SK-N-SH (cell line): ENCODE data around the gene ZNF750. TPM values are rescaled to one million over a fixed set of nuclear protein-coding genes. Genes with fewer than 3 reads are reported as not detected.

Experiments used
- CTCF ChIA-PET: fragments of 300-600, 350-600 bp; formaldehyde crosslinking; extraction: SDS; loops from one replicate; lab custom pipeline; 2021; lab: Yijun Ruan, JAX
- POLR2A ChIA-PET: fragments of 350-600 bp; sonication (Branson Sonifier 250); formaldehyde crosslinking; extraction: SDS; loops from one replicate; lab custom pipeline; 2020; ENCODE audit warnings: antibody characterized with exemption, inconsistent platforms; lab: Yijun Ruan, JAX
- DNase-seq: peaks from one replicate; pipeline ENCODE4 v3.0.0; 2012
- H2AFZ ChIP-seq: fragments of 200-600 bp; sonication (generic); 2 replicates; pipeline ENCODE4 v1.8.1; 2016; ENCODE audit warnings: antibody characterized with exemption, mild to moderate bottlenecking, low read depth
- H3F3A ChIP-seq: fragments of 200-600 bp; sonication (generic); replicated peaks from 2 replicates; pipeline ENCODE3; 2016; ENCODE audit warnings: antibody characterized with exemption, mild to moderate bottlenecking; ENCODE audit not compliant: insufficient read depth
- H3K27ac ChIP-seq, 2 experiments: fragments of 200-500 bp in 1 of 2; fragments of 200-600 bp in 1 of 2; sonication (Bioruptor generic) in 1 of 2; sonication (generic), shearing (Covaris generic) in 1 of 2; 2 replicates each; pipeline versions ENCODE4 v1.5.1 to v1.6.1; 2014 to 2016; ENCODE audit warnings: low read depth in 2 of 2, inconsistent platforms in 1 of 2, low read length in 1 of 2, mild to moderate bottlenecking in 1 of 2, mixed read lengths in 1 of 2
- H3K27me3 ChIP-seq: fragments of 200-600 bp; sonication (generic), shearing (Covaris generic); 2 replicates; pipeline ENCODE4 v1.6.1; 2016; ENCODE audit warnings: mixed run types; ENCODE audit not compliant: insufficient read depth
- H3K36me3 ChIP-seq, 2 experiments: fragments of 200-500 bp in 1 of 2; fragments of 200-600 bp in 1 of 2; sonication (Bioruptor generic) in 1 of 2; sonication (generic) in 1 of 2; replicated peaks in 1 of 2; 2 replicates each; pipeline versions ENCODE3 to v1.5.1; 2014 to 2016; ENCODE audit warnings: low read length in 1 of 2, mild to moderate bottlenecking in 1 of 2; ENCODE audit not compliant: insufficient read depth in 2 of 2, control insufficient read depth in 1 of 2
- H3K4me1 ChIP-seq, 2 experiments: fragments of 200-500 bp in 1 of 2; fragments of 200-600 bp in 1 of 2; sonication (Bioruptor generic) in 1 of 2; sonication (generic), shearing (Covaris generic) in 1 of 2; 2 replicates each; pipeline versions ENCODE4 v1.5.1 to v1.6.1; 2014 to 2016; ENCODE audit warnings: low read depth in 1 of 2, low read length in 1 of 2, mixed run types in 1 of 2; ENCODE audit not compliant: insufficient read depth in 2 of 2, control insufficient read depth in 1 of 2
- H3K4me2 ChIP-seq: fragments of 200-600 bp; sonication (generic), shearing (Covaris generic); 2 replicates; pipeline ENCODE4 v1.6.1; 2017; ENCODE audit warnings: mixed run types
- H3K4me3 ChIP-seq, 2 experiments: fragments of 200-500 bp in 1 of 2; fragments of 200-600 bp in 1 of 2; sonication (Bioruptor generic) in 1 of 2; sonication (generic), shearing (Covaris generic) in 1 of 2; 2 replicates each; pipeline versions ENCODE4 v1.5.1 to v1.8.1; 2014 to 2016; ENCODE audit warnings: low read depth in 2 of 2, inconsistent platforms in 1 of 2, low read length in 1 of 2, mild to moderate bottlenecking in 1 of 2, mixed read lengths in 1 of 2, moderate library complexity in 1 of 2
- H3K79me2 ChIP-seq: fragments of 200-600 bp; sonication (generic); 2 replicates; pipeline ENCODE4 v1.8.1; 2017; ENCODE audit warnings: mild to moderate bottlenecking; ENCODE audit not compliant: insufficient read depth
- H3K9ac ChIP-seq: fragments of 200-600 bp; sonication (generic); 2 replicates; pipeline ENCODE4 v1.6.1; 2017; ENCODE audit warnings: mixed run types
- H3K9me2 ChIP-seq: fragments of 200-600 bp; sonication (generic); 2 replicates; pipeline ENCODE4 v1.6.1; 2017; ENCODE audit warnings: mixed run types
- H3K9me3 ChIP-seq: fragments of 200-600 bp; sonication (generic); 2 replicates; pipeline ENCODE4 v1.6.1; 2017; ENCODE audit warnings: mixed run types, mild to moderate bottlenecking, moderate library complexity
- H4K20me1 ChIP-seq: fragments of 200-600 bp; sonication (generic); 2 replicates; pipeline ENCODE4 v1.6.1; 2017; ENCODE audit warnings: mild to moderate bottlenecking, mixed run types; ENCODE audit not compliant: insufficient read depth
- CHD2 ChIP-seq: fragments of 150-350 bp; IDR thresholded peaks from 2 replicates; pipeline ENCODE4 v1.6.1; 2018; ENCODE audit warnings: low read length; ENCODE audit not compliant: partially characterized antibody
- EP300 ChIP-seq, 2 experiments: IDR thresholded peaks; 2 replicates each; pipeline versions ENCODE4 v1.4.0 to v1.6.1; 2012; ENCODE audit warnings: borderline replicate concordance in 1 of 2, low read depth in 1 of 2, low read length in 1 of 2
- EZH2phosphoT487 ChIP-seq: fragments of 200-600 bp; sonication (generic); IDR thresholded peaks from 2 replicates; pipeline ENCODE4 v1.6.1; 2017; ENCODE audit warnings: low read depth, mixed run types, mild to moderate bottlenecking, antibody characterized with exemption, moderate library complexity, borderline replicate concordance
- GABPA ChIP-seq: IDR thresholded peaks from 2 replicates; pipeline ENCODE4 v1.4.0; 2012; ENCODE audit warnings: low read depth, mild to moderate bottlenecking
- NRF1 ChIP-seq: IDR thresholded peaks from 2 replicates; pipeline ENCODE4 v1.6.1; 2012; ENCODE audit warnings: low read depth, mild to moderate bottlenecking, low read length
- RCOR1 ChIP-seq: fragments of 150-350 bp; IDR thresholded peaks from 2 replicates; pipeline ENCODE4 v1.6.1; 2017; ENCODE audit warnings: antibody characterized with exemption, low read length
- REST ChIP-seq: IDR thresholded peaks from 2 replicates; pipeline ENCODE4 v1.6.1; 2012; ENCODE audit warnings: mild to moderate bottlenecking, low read depth, low read length, moderate library complexity
- RXRA ChIP-seq: IDR thresholded peaks from 2 replicates; pipeline ENCODE4 v1.4.0; 2012; ENCODE audit warnings: low read depth, mild to moderate bottlenecking, borderline replicate concordance
- SIN3A ChIP-seq: IDR thresholded peaks from 2 replicates; pipeline ENCODE4 v1.6.1; 2012; ENCODE audit warnings: low read depth, mild to moderate bottlenecking, low read length, moderate library complexity, borderline replicate concordance
- SMC3 ChIP-seq: IDR thresholded peaks from 2 replicates; pipeline ENCODE4 v1.6.1; 2012; ENCODE audit warnings: low read depth, low read length, improper control_type of control experiment
- TAF1 ChIP-seq: IDR thresholded peaks from 2 replicates; pipeline ENCODE4 v1.6.1; 2012; ENCODE audit warnings: low read depth, mild to moderate bottlenecking, low read length, moderate library complexity, borderline replicate concordance
- WGBS: methylation state at CpG from one replicate; pipeline ENCODE4 v1.1.6; 2017; ENCODE audit warnings: low lambda C conversion rate; 5-methylcytosine and 5-hydroxymethylcytosine counted together
- polyA plus RNA-seq, 3 experiments: library from polyadenylated mRNA; depleted of rRNA; stranded (reverse); fragments of >200 nt; gene quantifications; 2 replicates each; pipeline ENCODE4 v1.2.3, GENCODE V29; 2012
- TF ChIP-seq, protein P1 (sequence below): fragments of 150-350 bp; IDR thresholded peaks from 2 replicates; pipeline ENCODE4 v1.6.1; 2017; ENCODE audit warnings: antibody characterized with exemption, low read length, low read depth, borderline replicate concordance
- TF ChIP-seq, protein P2 (sequence below): fragments of 150-350 bp; IDR thresholded peaks from 2 replicates; pipeline ENCODE4 v1.6.1; 2016; ENCODE audit warnings: mild to moderate bottlenecking, low read depth, low read length

ZNF750 gene
- polyA plus RNA-seq, 1 of the 3 experiments (the other 2 are of a cell fraction): not detected

GRCh38 chr17:82851381-82851780, 11.6 kb upstream of the ZNF750 start:
- WGBS: 92% methylated on average over 11 of the region's 12 CpGs
- Histone ChIP-seq H3K4me3 (no peak overlapping the region), H3K27ac (no peak overlapping the region), H3K9me2 (no peaks in the 10 kb centered on the region), H3K9me3 (no peaks in the 10 kb centered on the region), H4K20me1 (no peaks in the 10 kb centered on the region), H3K4me2 (no peak overlapping the region), H3K36me3 (peaks cover 5 to 8% of the 10 kb centered on the region in 2 experiments), H3K4me1 (no peaks in the 10 kb centered on the region; a peak in 1 of 4 replicates), H3K27me3 (no peaks in the 10 kb centered on the region), H3F3A (no peaks in the 10 kb centered on the region), H3K79me2 (no peaks in the 10 kb centered on the region), H3K9ac (no peak overlapping the region), H2AFZ (no peak overlapping the region)
- DNase-seq: no peak
- POLR2A ChIA-PET: no interaction called here
- CTCF ChIA-PET: interaction anchor here (1.0 to 1.5 kb wide), 3 partner anchors 25 to 76 kb away, joined by 3 to 5 read pairs (median 4); no protein-coding TSS in a partner anchor
- TF ChIP-seq, protein P1, sequence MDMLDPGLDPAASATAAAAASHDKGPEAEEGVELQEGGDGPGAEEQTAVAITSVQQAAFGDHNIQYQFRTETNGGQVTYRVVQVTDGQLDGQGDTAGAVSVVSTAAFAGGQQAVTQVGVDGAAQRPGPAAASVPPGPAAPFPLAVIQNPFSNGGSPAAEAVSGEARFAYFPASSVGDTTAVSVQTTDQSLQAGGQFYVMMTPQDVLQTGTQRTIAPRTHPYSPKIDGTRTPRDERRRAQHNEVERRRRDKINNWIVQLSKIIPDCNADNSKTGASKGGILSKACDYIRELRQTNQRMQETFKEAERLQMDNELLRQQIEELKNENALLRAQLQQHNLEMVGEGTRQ: no peak
- TF ChIP-seq GABPA: no peak
- no peak for TF ChIP-seq SMC3
- no peak for TF ChIP-seq SIN3A
- no peak for TF ChIP-seq RXRA
- no peak for TF ChIP-seq RCOR1
- TF ChIP-seq NRF1: no peak
- no peak for TF ChIP-seq EP300 (IDR thresholded peaks at IDR 0.05; ENCODE audit: borderline replicate concordance in 1 of 2, low read depth in 1 of 2, low read length in 1 of 2)
- no peak for TF ChIP-seq REST
- TF ChIP-seq, protein P2, sequence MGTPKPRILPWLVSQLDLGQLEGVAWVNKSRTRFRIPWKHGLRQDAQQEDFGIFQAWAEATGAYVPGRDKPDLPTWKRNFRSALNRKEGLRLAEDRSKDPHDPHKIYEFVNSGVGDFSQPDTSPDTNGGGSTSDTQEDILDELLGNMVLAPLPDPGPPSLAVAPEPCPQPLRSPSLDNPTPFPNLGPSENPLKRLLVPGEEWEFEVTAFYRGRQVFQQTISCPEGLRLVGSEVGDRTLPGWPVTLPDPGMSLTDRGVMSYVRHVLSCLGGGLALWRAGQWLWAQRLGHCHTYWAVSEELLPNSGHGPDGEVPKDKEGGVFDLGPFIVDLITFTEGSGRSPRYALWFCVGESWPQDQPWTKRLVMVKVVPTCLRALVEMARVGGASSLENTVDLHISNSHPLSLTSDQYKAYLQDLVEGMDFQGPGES: no peak
- no peak for TF ChIP-seq EZH2phosphoT487
- no peak for TF ChIP-seq TAF1
- TF ChIP-seq CHD2: no peak
